ENCODE data around the gene SIGLEC15.

GRCh38 chr18:45817543-45817942 lies 7.9 kb upstream of the SIGLEC15 start:
- TF ChIP-seq CTCF (conservative IDR thresholded peaks at IDR 0.05) (no peak), ZFX (IDR thresholded peaks at IDR 0.05) (no peak)
